ENCODE measurements around the gene EPHA5. TPM values are rescaled to one million over a fixed set of nuclear protein-coding genes. Genes with fewer than 3 reads are reported as not detected.

Gene EPHA5
- total RNA-seq, 1 donor from 2014 or later, result 0.59 TPM

GRCh38 chr4:65482410-65482809 lies 187.9 kb downstream of the EPHA5 start:
- no peak for DNase-seq

- no peak for DNase-seq
Measured at GRCh38 chr4:65472531-65472930, 197.8 kb downstream of the EPHA5 start.

GRCh38 chr4:65467068-65467680 lies 203.1 kb downstream of the EPHA5 start:
- DNase-seq, result no peak

GRCh38 chr4:65461781-65462180 lies 208.5 kb downstream of the EPHA5 start:
- no peak for DNase-seq

- no peak for DNase-seq
Measured at GRCh38 chr4:65457011-65457410, 213.3 kb downstream of the EPHA5 start.

GRCh38 chr4:65456579-65456978 lies 213.7 kb downstream of the EPHA5 start:
- DNase-seq, result no peak

GRCh38 chr4:65453398-65453797 lies 216.9 kb downstream of the EPHA5 start:
- DNase-seq, result no peak

GRCh38 chr4:65450899-65451298 lies 219.4 kb downstream of the EPHA5 start:
- DNase-seq, result no peak

GRCh38 chr4:65437102-65437501 lies 233.2 kb downstream of the EPHA5 start:
- DNase-seq, result no peak

- no peak for DNase-seq
Measured at GRCh38 chr4:65422109-65422508, 248.2 kb downstream of the EPHA5 start.

- DNase-seq, result no peak
Measured at GRCh38 chr4:65420036-65420435, 250.3 kb downstream of the EPHA5 start.

- peak; percentile 11 for DNase-seq
Measured at GRCh38 chr4:65416891-65417290, 253.4 kb downstream of the EPHA5 start.

- DNase-seq, result no peak
Measured at GRCh38 chr4:65407483-65407882, 262.8 kb downstream of the EPHA5 start.

GRCh38 chr4:65401083-65401482 lies 269.2 kb downstream of the EPHA5 start:
- DNase-seq, result no peak

- no peak for DNase-seq
Measured at GRCh38 chr4:65399084-65399483, 271.2 kb downstream of the EPHA5 start.

GRCh38 chr4:65393078-65393477 lies 277.2 kb downstream of the EPHA5 start:
- DNase-seq, result no peak

- DNase-seq, result no peak
Measured at GRCh38 chr4:65392488-65392887, 277.8 kb downstream of the EPHA5 start.

GRCh38 chr4:65391814-65392213 lies 278.5 kb downstream of the EPHA5 start:
- DNase-seq, result no peak

- DNase-seq, result no peak
Measured at GRCh38 chr4:65391382-65391781, 278.9 kb downstream of the EPHA5 start.

GRCh38 chr4:65386927-65387326 lies 283.4 kb downstream of the EPHA5 start:
- no peak for DNase-seq

- no peak for DNase-seq
Measured at GRCh38 chr4:65383589-65384305, 286.5 kb downstream of the EPHA5 start.

GRCh38 chr4:65381648-65382047 lies 288.6 kb downstream of the EPHA5 start:
- DNase-seq, result no peak

- DNase-seq, result no peak
Measured at GRCh38 chr4:65370709-65371108, 299.6 kb downstream of the EPHA5 start.

- DNase-seq, result peak; percentile 0
Measured at GRCh38 chr4:65367306-65367705, 303.0 kb downstream of the EPHA5 start.
